HEK293 (cell line): ENCODE measurements around the gene PPP1R8.

ENCODE experiments used
- RBAK ChIP-seq: fragments of 450-650 bp; formaldehyde crosslinking; IDR thresholded peaks from 2 replicates; pipeline ENCODE4 v1.5.1; 2016; ENCODE audit warnings: missing biosample characterization, missing genetic modification characterization
- REST ChIP-seq: fragments of 450-650 bp; formaldehyde crosslinking; IDR thresholded peaks from 2 replicates; pipeline ENCODE4 v1.5.1; 2016; ENCODE audit warnings: missing biosample characterization, missing genetic modification characterization
- ZBTB1 ChIP-seq: fragments of 450-650 bp; formaldehyde crosslinking; IDR thresholded peaks from 2 replicates; pipeline ENCODE4 v1.5.1; 2016; ENCODE audit warnings: missing biosample characterization, missing genetic modification characterization
- ZBTB11 ChIP-seq: fragments of 450-650 bp; formaldehyde crosslinking; conservative IDR thresholded peaks from 2 replicates; pipeline ENCODE4 v1.5.1; 2016; ENCODE audit warnings: low read depth, missing biosample characterization, missing genetic modification characterization
- ZBTB7A ChIP-seq: fragments of 450-650 bp; formaldehyde crosslinking; IDR thresholded peaks from 2 replicates; pipeline ENCODE4 v1.5.1; 2016; ENCODE audit warnings: low read depth, missing biosample characterization, missing genetic modification characterization
- ZBTB8A ChIP-seq: fragments of 450-650 bp; formaldehyde crosslinking; IDR thresholded peaks from 2 replicates; pipeline ENCODE4 v1.5.1; 2016; ENCODE audit warnings: missing biosample characterization, missing genetic modification characterization
- ZFP37 ChIP-seq: fragments of 450-650 bp; formaldehyde crosslinking; IDR thresholded peaks from 2 replicates; pipeline ENCODE4 v1.5.1; 2016; ENCODE audit warnings: missing biosample characterization, missing genetic modification characterization
- ZNF140 ChIP-seq: fragments of 450-650 bp; formaldehyde crosslinking; IDR thresholded peaks from 2 replicates; pipeline ENCODE4 v1.5.1; 2016; ENCODE audit warnings: missing biosample characterization, missing genetic modification characterization
- ZNF19 ChIP-seq: fragments of 450-650 bp; formaldehyde crosslinking; IDR thresholded peaks from 2 replicates; pipeline ENCODE4; 2016; ENCODE audit warnings: missing biosample characterization, missing genetic modification characterization, low read depth
- ZNF202 ChIP-seq: fragments of 450-650 bp; formaldehyde crosslinking; IDR thresholded peaks from 2 replicates; pipeline ENCODE4 v1.5.1; 2016; ENCODE audit warnings: missing biosample characterization, missing genetic modification characterization, borderline replicate concordance
- ZNF223 ChIP-seq: fragments of 450-650 bp; formaldehyde crosslinking; IDR thresholded peaks from 2 replicates; pipeline ENCODE4 v1.5.1; 2016; ENCODE audit warnings: missing biosample characterization, missing genetic modification characterization
- ZNF292 ChIP-seq: fragments of 450-650 bp; formaldehyde crosslinking; IDR thresholded peaks from 2 replicates; pipeline ENCODE4 v1.5.1; 2016; ENCODE audit warnings: low read depth, missing biosample characterization, missing genetic modification characterization, borderline replicate concordance
- ZNF354C ChIP-seq: fragments of 450-650 bp; formaldehyde crosslinking; IDR thresholded peaks from 2 replicates; pipeline ENCODE4 v1.5.1; 2016; ENCODE audit warnings: missing biosample characterization, missing genetic modification characterization, low read depth, borderline replicate concordance
- ZNF394 ChIP-seq: fragments of 450-650 bp; formaldehyde crosslinking; IDR thresholded peaks from 2 replicates; pipeline ENCODE4 v1.5.1; 2016; ENCODE audit warnings: missing biosample characterization, missing genetic modification characterization, mild to moderate bottlenecking, moderate library complexity, borderline replicate concordance
- ZNF404 ChIP-seq: fragments of 450-650 bp; formaldehyde crosslinking; IDR thresholded peaks from 2 replicates; pipeline ENCODE4 v1.5.1; 2017; ENCODE audit warnings: missing biosample characterization, missing genetic modification characterization
- ZNF510 ChIP-seq: fragments of 450-650 bp; formaldehyde crosslinking; IDR thresholded peaks from 2 replicates; pipeline ENCODE4 v1.5.1; 2018; ENCODE audit warnings: mild to moderate bottlenecking, missing genetic modification characterization, missing biosample characterization; ENCODE audit not compliant: insufficient replicate concordance
- ZNF518A ChIP-seq: fragments of 450-650 bp; formaldehyde crosslinking; conservative IDR thresholded peaks from 2 replicates; pipeline ENCODE4 v1.5.1; 2016; ENCODE audit warnings: low read depth, missing biosample characterization, missing genetic modification characterization
- ZNF530 ChIP-seq: fragments of 450-650 bp; formaldehyde crosslinking; IDR thresholded peaks from 2 replicates; pipeline ENCODE4 v1.5.1; 2016; ENCODE audit warnings: low read depth, missing biosample characterization, missing genetic modification characterization
- ZNF560 ChIP-seq: fragments of 450-650 bp; formaldehyde crosslinking; IDR thresholded peaks from 2 replicates; pipeline ENCODE4 v1.5.1; 2017; ENCODE audit warnings: missing biosample characterization, missing genetic modification characterization, borderline replicate concordance
- ZNF580 ChIP-seq: fragments of 450-650 bp; formaldehyde crosslinking; IDR thresholded peaks from 2 replicates; pipeline ENCODE4 v1.5.1; 2016; ENCODE audit warnings: missing biosample characterization, missing genetic modification characterization
- ZNF623 ChIP-seq: fragments of 450-650 bp; formaldehyde crosslinking; IDR thresholded peaks from 2 replicates; pipeline ENCODE4 v1.5.1; 2016; ENCODE audit warnings: missing biosample characterization, missing genetic modification characterization
- ZNF629 ChIP-seq: fragments of 450-650 bp; formaldehyde crosslinking; IDR thresholded peaks from 2 replicates; pipeline ENCODE4 v1.5.1; 2017; ENCODE audit warnings: missing biosample characterization, missing genetic modification characterization
- ZNF654 ChIP-seq: fragments of 450-650 bp; formaldehyde crosslinking; IDR thresholded peaks from 2 replicates; pipeline ENCODE4 v1.5.1; 2016; ENCODE audit warnings: low read depth, missing biosample characterization, missing genetic modification characterization
- ZNF704 ChIP-seq: fragments of 450-650 bp; formaldehyde crosslinking; IDR thresholded peaks from 2 replicates; pipeline ENCODE4 v1.5.1; 2016; ENCODE audit warnings: missing biosample characterization, missing genetic modification characterization
- ZNF791 ChIP-seq: fragments of 450-650 bp; formaldehyde crosslinking; IDR thresholded peaks from 2 replicates; pipeline ENCODE4 v1.5.1; 2016; ENCODE audit warnings: missing biosample characterization, missing genetic modification characterization
- ZXDB ChIP-seq: fragments of 450-650 bp; formaldehyde crosslinking; IDR thresholded peaks from 2 replicates; pipeline ENCODE4 v1.5.1; 2016; ENCODE audit warnings: missing biosample characterization, missing genetic modification characterization

PPP1R8 gene

GRCh38 chr1:27808131-27808530, 22.5 kb upstream of the PPP1R8 start (continued):
- TF ChIP-seq ZBTB11 (tag by site-specific recombination) (peak; percentile 86), ZNF292 (tag by site-specific recombination) (peak; percentile 93; the same call in 1 of the 2 replicates), ZFP37 (peak; percentile 74; the same call in 1 of the 2 replicates), ZNF404 (tag by site-specific recombination) (peak; percentile 85), REST (peak; percentile 78), ZNF580 (tag by site-specific recombination) (peak; percentile 65; the same call in 1 of the 2 replicates), ZNF510 (tag by site-specific recombination) (peak; percentile 90), ZNF223 (tag by site-specific recombination) (0 out of 2 replicates have a peak, but pooled peaks have one; percentile 31), ZNF140 (peak; percentile 93), ZBTB8A (tag by site-specific recombination) (peak; percentile 84), ZNF560 (tag by site-specific recombination) (peak; percentile 85; the same call in 1 of the 2 replicates), ZNF654 (tag by site-specific recombination) (peak; percentile 46), RBAK (tag by site-specific recombination) (peak; percentile 62; the same call in 1 of the 2 replicates), ZNF19 (tag by site-specific recombination) (peak; percentile 89; the same call in 1 of the 2 replicates), ZNF629 (tag by site-specific recombination) (peak; percentile 73), ZNF704 (0 out of 2 replicates have a peak, but pooled peaks have one; percentile 45), ZNF202 (peak; percentile 75; the same call in 1 of the 2 replicates), ZNF394 (tag by site-specific recombination) (peak; percentile 98), ZNF354C (tag by site-specific recombination) (0 out of 2 replicates have a peak, but pooled peaks have one; percentile 75), ZXDB (tag by site-specific recombination) (peak; percentile 86), ZBTB1 (tag by site-specific recombination) (peak; percentile 79), ZNF791 (tag by site-specific recombination) (peak; percentile 65; the same call in 1 of the 2 replicates), ZBTB7A (tag by site-specific recombination) (peak; percentile 26; the same call in 1 of the 2 replicates), ZNF518A (peak; percentile 97), ZNF530 (tag by site-specific recombination) (peak; percentile 71; the same call in 1 of the 2 replicates), ZNF623 (tag by site-specific recombination) (peak; percentile 86)
